HepG2 (cell line): ENCODE measurements around the gene ROM1.

Experiments
- EZH2 ChIP-seq: conservative IDR thresholded peaks from 2 replicates; pipeline ENCODE4 v1.6.1; 2012; ENCODE audit warnings: mild to moderate bottlenecking, low read depth, low read length, moderate library complexity
- YY1 ChIP-seq: IDR thresholded peaks from 2 replicates; pipeline ENCODE4 v1.6.1; 2011; ENCODE audit warnings: low read length, low read depth, moderate library complexity, mild to moderate bottlenecking; ENCODE audit not compliant: insufficient read depth, insufficient replicate concordance
- ZNF24 ChIP-seq: fragments of 450-650 bp; IDR thresholded peaks from 2 replicates; pipeline ENCODE4 v1.6.1; 2017; ENCODE audit warnings: antibody characterized with exemption, mild to moderate bottlenecking

DNA sequence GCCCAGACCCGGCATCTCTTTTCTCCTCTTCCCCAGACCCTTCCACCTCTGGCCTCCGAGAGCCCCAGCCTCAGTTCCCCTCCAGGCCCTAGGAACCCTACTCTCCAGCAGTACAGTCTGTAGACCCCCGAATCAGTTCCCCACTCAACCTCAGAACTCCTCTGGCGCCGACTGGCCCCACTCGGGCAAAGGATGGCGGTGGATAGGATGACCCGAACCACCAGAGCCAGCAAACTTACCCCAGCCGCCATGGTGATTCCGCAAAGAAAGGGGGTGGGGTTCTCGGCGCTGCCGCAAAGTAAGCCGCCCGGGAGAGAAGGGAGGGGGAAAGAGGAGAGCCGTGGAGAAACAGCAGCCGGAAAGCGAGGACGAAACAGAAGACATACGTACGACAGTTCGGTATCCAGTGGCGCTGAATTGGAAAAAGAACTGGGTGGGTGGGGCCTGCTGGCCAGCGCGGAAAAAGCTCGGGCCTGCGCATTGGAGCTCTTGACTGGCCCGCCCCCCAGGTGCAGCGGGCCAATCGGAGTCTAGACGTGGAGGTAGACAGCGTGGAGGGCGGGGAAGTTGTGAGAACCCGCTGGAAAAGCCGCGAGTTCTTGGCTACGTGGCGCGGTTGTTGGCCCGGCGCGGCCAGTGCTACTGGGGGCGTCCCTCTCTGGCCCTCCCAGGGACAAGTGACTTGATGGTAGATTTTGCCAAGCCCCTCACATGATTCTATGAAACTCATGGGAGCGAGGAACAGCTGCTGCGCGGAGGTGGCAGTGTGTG, 39.3 kb upstream of the ROM1 start, which contains the start of gene EEF1G:
- no peak for TF ChIP-seq EZH2
- peak; percentile 92 for TF ChIP-seq YY1
- TF ChIP-seq ZNF24: no peak
